K562 (cell line): ENCODE results near the gene DHRS13. TPM values are rescaled to one million over a fixed set of nuclear protein-coding genes. Genes with fewer than 3 reads are reported as not detected.

Experiments
- CCNT2 ChIP-seq: IDR thresholded peaks from 2 replicates; pipeline ENCODE4 v1.6.1; 2011; ENCODE audit warnings: borderline replicate concordance, low read depth, mild to moderate bottlenecking, moderate library complexity, mixed read lengths, low read length; ENCODE audit not compliant: insufficient read length; ENCODE audit errors: extremely low read depth
- GTF2E2 ChIP-seq: fragments of 200-800 bp; sonication (Bioruptor generic); IDR thresholded peaks from 2 replicates; pipeline ENCODE4 v1.6.1; 2016; ENCODE audit warnings: missing genetic modification characterization, missing compliant biosample characterization
- MECOM ChIP-seq: fragments of 250-450 bp; sonication (Bioruptor Pico); IDR thresholded peaks from 2 replicates; pipeline ENCODE4 v1.8.0; 2022; ENCODE audit warnings: inconsistent platforms
- RBBP5 ChIP-seq: fragments of 200-600 bp; sonication (generic); IDR thresholded peaks from 2 replicates; pipeline ENCODE4 v1.6.1; 2012; ENCODE audit warnings: borderline replicate concordance, mild to moderate bottlenecking, low read length, control low read depth, inconsistent platforms; ENCODE audit not compliant: insufficient read depth, poor library complexity, severe bottlenecking
- ZBTB11 ChIP-seq, 3 experiments: fragments of 200-800 bp in 1 of 3; fragments of 250-450 bp in 1 of 3; fragments of 450-650 bp in 1 of 3; sonication (Bioruptor Pico) in 1 of 3; sonication (Bioruptor generic) in 1 of 3; formaldehyde crosslinking in 1 of 3; IDR thresholded peaks; 2 replicates each; pipeline versions ENCODE4 v1.6.1 to v1.8.0; 2016 to 2022; ENCODE audit warnings: mild to moderate bottlenecking in 2 of 3, missing genetic modification characterization in 2 of 3, missing compliant biosample characterization in 1 of 3, moderate library complexity in 1 of 3
- ZBTB9 ChIP-seq: fragments of 450-650 bp; formaldehyde crosslinking; IDR thresholded peaks from 2 replicates; pipeline ENCODE4 v1.4.0; 2020; ENCODE audit warnings: mild to moderate bottlenecking, moderate library complexity
- ZNF384 ChIP-seq: IDR thresholded peaks from 2 replicates; pipeline ENCODE4 v1.6.1; 2012; ENCODE audit warnings: low read depth, low read length, improper control_type of control experiment
- polyA plus RNA-seq, 8 experiments: library from polyadenylated mRNA; depleted of rRNA in 4 of 8; stranded (reverse) in 5 of 8; unstranded in 3 of 8; fragments of >200 nt; fragmentation: Nextera tagmentation in 2 of 8; fragmentation: Illumina TruSeq in 1 of 8; extraction: Ambion mirVana in 2 of 8; extraction: Trizol in 1 of 8; gene quantifications; 2 replicates each; pipeline versions ENCODE4 v1.2.1 to v1.2.3, GENCODE V29; 2011 to 2014; ENCODE audit warnings: inconsistent platforms in 1 of 8, missing spikeins in 1 of 8
- total RNA-seq, 7 experiments: library from RNA; depleted of rRNA in 6 of 7; stranded (reverse); fragments of >200 nt in 6 of 7; fragmentation: Illumina TruSeq in 2 of 7; extraction: Trizol in 2 of 7; gene quantifications; 2 replicates each; pipeline versions ENCODE4 v1.2.1 to v1.2.3, GENCODE V29; 2011 to 2021; ENCODE audit warnings: low replicate concordance in 1 of 7

Gene DHRS13
- total and polyA plus RNA-seq, 9 of the 15 experiments (the other 6 are each of a cell fraction or from before 2014, with no cell fraction given), result 0.32 to 52.3 (median 34.3) TPM; not detected in 1

GRCh38 chr17:28901866-28902818 is 737 bp downstream of the DHRS13 start (continued):
- TF ChIP-seq CCNT2, result no peak
- no peak for TF ChIP-seq ZNF384
- TF ChIP-seq ZBTB11 (CRISPR knock-in tag; IDR thresholded peaks at IDR 0.05), result peak in 1 of 3 experiments; percentile 50; a peak in 1 of 6 replicates
- 0 out of 2 replicates have a peak, but pooled peaks have one; percentile 41 for TF ChIP-seq GTF2E2 (tag)
- TF ChIP-seq ZBTB9 (CRISPR knock-in tag), result peak; percentile 25
- TF ChIP-seq MECOM (CRISPR knock-in tag), result no peak
- peak; percentile 77 for TF ChIP-seq RBBP5
